K562 (cell line): ENCODE results near the gene SLC26A6. TPM values are rescaled to one million over a fixed set of nuclear protein-coding genes. Genes with fewer than 3 reads are reported as not detected.

Source experiments
- CHD4 ChIP-seq: fragments of 200-600 bp; sonication (generic); IDR thresholded peaks from 3 replicates; pipeline ENCODE4 v1.6.1; 2012; ENCODE audit warnings: low read depth, mild to moderate bottlenecking, mixed read lengths, low read length, inconsistent platforms; ENCODE audit not compliant: insufficient read depth, insufficient replicate concordance, poor library complexity, severe bottlenecking
- CREM ChIP-seq: IDR thresholded peaks from 2 replicates; pipeline ENCODE4 v1.6.1; 2014; ENCODE audit warnings: antibody characterized with exemption, low read depth
- HCFC1 ChIP-seq: IDR thresholded peaks from 2 replicates; pipeline ENCODE4 v1.6.1; 2012; ENCODE audit warnings: low read depth, low read length, improper control_type of control experiment
- HDAC6 ChIP-seq: IDR thresholded peaks from 2 replicates; pipeline ENCODE4 v1.6.1; 2012; ENCODE audit warnings: low read depth, mild to moderate bottlenecking, control low read depth, inconsistent platforms, low read length, moderate library complexity
- HOXB6 ChIP-seq: fragments of 250-450 bp; sonication (Bioruptor Pico); IDR thresholded peaks from 2 replicates; pipeline ENCODE4 v1.5.1; 2022; ENCODE audit warnings: mild to moderate bottlenecking, borderline replicate concordance
- IRF2 ChIP-seq: sonication (generic); formaldehyde crosslinking; IDR thresholded peaks from 2 replicates; pipeline ENCODE4 v1.8.1; 2022; ENCODE audit warnings: mild to moderate bottlenecking, missing genetic modification reagents
- JUNB ChIP-seq: fragments of 450-650 bp; formaldehyde crosslinking; conservative IDR thresholded peaks from 2 replicates; pipeline ENCODE4 v1.4.0; 2020; ENCODE audit warnings: mild to moderate bottlenecking
- JUND ChIP-seq, 2 experiments: IDR thresholded peaks; 2 replicates in 1 of 2; 3 replicates in 1 of 2; pipeline ENCODE4 v1.6.1; 2011; ENCODE audit warnings: borderline replicate concordance in 2 of 2, low read depth in 2 of 2, low read length in 2 of 2, improper control_type of control experiment in 1 of 2, missing biosample characterization in 1 of 2, missing genetic modification characterization in 1 of 2, missing genetic modification reagents in 1 of 2
- MEF2D ChIP-seq: conservative IDR thresholded peaks from 2 replicates; pipeline ENCODE4 v1.6.1; 2016; ENCODE audit warnings: low read depth, missing genetic modification characterization, missing compliant biosample characterization
- MYBL2 ChIP-seq, 2 experiments: fragments of 450-650 bp in 1 of 2; sonication (generic) in 1 of 2; formaldehyde crosslinking in 1 of 2; IDR thresholded peaks; 2 replicates each; pipeline versions ENCODE4 v1.6.1 to v1.8.1; 2017 to 2022; ENCODE audit warnings: borderline replicate concordance in 1 of 2, inconsistent platforms in 1 of 2, low read depth in 1 of 2, mild to moderate bottlenecking in 1 of 2, missing genetic modification reagents in 1 of 2, moderate library complexity in 1 of 2
- POLR3A ChIP-seq: IDR thresholded peaks from 2 replicates; pipeline ENCODE4 v1.6.1; 2011; ENCODE audit warnings: borderline replicate concordance, mild to moderate bottlenecking, moderate library complexity; ENCODE audit not compliant: insufficient read length, insufficient read depth; ENCODE audit errors: extremely low read depth
- SMARCB1 ChIP-seq: IDR thresholded peaks from 2 replicates; pipeline ENCODE4 v1.6.1; 2011; ENCODE audit warnings: improper control_type of control experiment, low read depth; ENCODE audit not compliant: insufficient read length
- ZNF3 ChIP-seq: fragments of 250-450 bp; sonication (Bioruptor Pico); IDR thresholded peaks from 2 replicates; pipeline ENCODE4 v1.5.0; 2021; ENCODE audit warnings: mild to moderate bottlenecking, moderate library complexity
- polyA plus RNA-seq, 8 experiments: library from polyadenylated mRNA; depleted of rRNA in 4 of 8; stranded (reverse) in 5 of 8; unstranded in 3 of 8; fragments of >200 nt; fragmentation: Nextera tagmentation in 2 of 8; fragmentation: Illumina TruSeq in 1 of 8; extraction: Ambion mirVana in 2 of 8; extraction: Trizol in 1 of 8; gene quantifications; 2 replicates each; pipeline versions ENCODE4 v1.2.1 to v1.2.3, GENCODE V29; 2011 to 2014; ENCODE audit warnings: inconsistent platforms in 1 of 8, missing spikeins in 1 of 8
- total RNA-seq, 7 experiments: library from RNA; depleted of rRNA in 6 of 7; stranded (reverse); fragments of >200 nt in 6 of 7; fragmentation: Illumina TruSeq in 2 of 7; extraction: Trizol in 2 of 7; gene quantifications; 2 replicates each; pipeline versions ENCODE4 v1.2.1 to v1.2.3, GENCODE V29; 2011 to 2021; ENCODE audit warnings: low replicate concordance in 1 of 7
- TF ChIP-seq, protein P1 (sequence below): fragments of 250-450 bp; sonication (Bioruptor Pico); IDR thresholded peaks from 2 replicates; pipeline ENCODE4 v1.5.1; 2021; ENCODE audit warnings: mild to moderate bottlenecking
- TF ChIP-seq, protein P2 (sequence below): fragments of 450-650 bp; formaldehyde crosslinking; IDR thresholded peaks from 2 replicates; pipeline ENCODE4 v1.4.0; 2022; ENCODE audit warnings: missing genetic modification characterization
- TF ChIP-seq, protein P3 (sequence below): sonication (generic); formaldehyde crosslinking; IDR thresholded peaks from 2 replicates; pipeline ENCODE4 v1.8.0; 2022; ENCODE audit warnings: mild to moderate bottlenecking, missing genetic modification reagents
- TF ChIP-seq, protein P4 (sequence below): sonication (generic); formaldehyde crosslinking; IDR thresholded peaks from 2 replicates; pipeline ENCODE4 v1.8.0; 2022; ENCODE audit warnings: missing genetic modification reagents, mild to moderate bottlenecking, borderline replicate concordance

The SLC26A6 gene
- total and polyA plus RNA-seq, 9 of the 15 experiments (the other 6 are each of a cell fraction or from before 2014, with no cell fraction given) = 2.1 to 27.2 (median 14.8) TPM

GRCh38 chr3:48662753-48663488, 27.7 kb upstream of the SLC26A6 start, which contains the start of gene CELSR3 (continued):
- TF ChIP-seq, protein P1, sequence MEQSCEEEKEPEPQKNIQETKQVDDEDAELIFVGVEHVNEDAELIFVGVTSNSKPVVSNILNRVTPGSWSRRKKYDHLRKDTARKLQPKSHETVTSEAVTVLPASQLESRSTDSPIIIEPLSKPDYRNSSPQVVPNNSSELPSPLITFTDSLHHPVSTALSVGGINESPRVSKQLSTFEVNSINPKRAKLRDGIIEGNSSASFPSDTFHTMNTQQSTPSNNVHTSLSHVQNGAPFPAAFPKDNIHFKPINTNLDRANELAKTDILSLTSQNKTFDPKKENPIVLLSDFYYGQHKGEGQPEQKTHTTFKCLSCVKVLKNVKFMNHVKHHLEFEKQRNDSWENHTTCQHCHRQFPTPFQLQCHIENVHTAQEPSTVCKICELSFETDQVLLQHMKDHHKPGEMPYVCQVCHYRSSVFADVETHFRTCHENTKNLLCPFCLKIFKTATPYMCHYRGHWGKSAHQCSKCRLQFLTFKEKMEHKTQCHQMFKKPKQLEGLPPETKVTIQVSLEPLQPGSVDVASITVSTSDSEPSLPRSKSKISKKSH (CRISPR knock-in tag) = no peak
- TF ChIP-seq HDAC6 (no peak), ZNF3 (CRISPR knock-in tag) (no peak), IRF2 (CRISPR knock-in tag) (no peak), CHD4 (no peak), SMARCB1 (no peak), CREM (peak; percentile 34; the same call in 1 of the 2 replicates), POLR3A (no peak), MYBL2 (IDR thresholded peaks at IDR 0.05; ENCODE audit: low read depth) (no peak), MYBL2 (CRISPR knock-in tag; IDR thresholded peaks at IDR 0.05; ENCODE audit: borderline replicate concordance) (no peak), HCFC1 (peak; percentile 66), JUNB (no peak), MEF2D (tag) (no peak), JUND (IDR thresholded peaks at IDR 0.05; ENCODE audit: borderline replicate concordance, low read depth, low read length) (peak; percentile 90), JUND (tag; IDR thresholded peaks at IDR 0.05; ENCODE audit: borderline replicate concordance, low read depth, low read length) (no peak), HOXB6 (no peak)
- TF ChIP-seq, protein P2, sequence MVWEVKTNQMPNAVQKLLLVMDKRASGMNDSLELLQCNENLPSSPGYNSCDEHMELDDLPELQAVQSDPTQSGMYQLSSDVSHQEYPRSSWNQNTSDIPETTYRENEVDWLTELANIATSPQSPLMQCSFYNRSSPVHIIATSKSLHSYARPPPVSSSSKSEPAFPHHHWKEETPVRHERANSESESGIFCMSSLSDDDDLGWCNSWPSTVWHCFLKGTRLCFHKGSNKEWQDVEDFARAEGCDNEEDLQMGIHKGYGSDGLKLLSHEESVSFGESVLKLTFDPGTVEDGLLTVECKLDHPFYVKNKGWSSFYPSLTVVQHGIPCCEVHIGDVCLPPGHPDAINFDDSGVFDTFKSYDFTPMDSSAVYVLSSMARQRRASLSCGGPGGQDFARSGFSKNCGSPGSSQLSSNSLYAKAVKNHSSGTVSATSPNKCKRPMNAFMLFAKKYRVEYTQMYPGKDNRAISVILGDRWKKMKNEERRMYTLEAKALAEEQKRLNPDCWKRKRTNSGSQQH (CRISPR knock-in tag) = no peak
- TF ChIP-seq, protein P3, sequence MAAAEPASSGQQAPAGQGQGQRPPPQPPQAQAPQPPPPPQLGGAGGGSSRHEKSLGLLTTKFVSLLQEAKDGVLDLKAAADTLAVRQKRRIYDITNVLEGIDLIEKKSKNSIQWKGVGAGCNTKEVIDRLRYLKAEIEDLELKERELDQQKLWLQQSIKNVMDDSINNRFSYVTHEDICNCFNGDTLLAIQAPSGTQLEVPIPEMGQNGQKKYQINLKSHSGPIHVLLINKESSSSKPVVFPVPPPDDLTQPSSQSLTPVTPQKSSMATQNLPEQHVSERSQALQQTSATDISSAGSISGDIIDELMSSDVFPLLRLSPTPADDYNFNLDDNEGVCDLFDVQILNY (CRISPR knock-in tag) = no peak
- TF ChIP-seq, protein P4, sequence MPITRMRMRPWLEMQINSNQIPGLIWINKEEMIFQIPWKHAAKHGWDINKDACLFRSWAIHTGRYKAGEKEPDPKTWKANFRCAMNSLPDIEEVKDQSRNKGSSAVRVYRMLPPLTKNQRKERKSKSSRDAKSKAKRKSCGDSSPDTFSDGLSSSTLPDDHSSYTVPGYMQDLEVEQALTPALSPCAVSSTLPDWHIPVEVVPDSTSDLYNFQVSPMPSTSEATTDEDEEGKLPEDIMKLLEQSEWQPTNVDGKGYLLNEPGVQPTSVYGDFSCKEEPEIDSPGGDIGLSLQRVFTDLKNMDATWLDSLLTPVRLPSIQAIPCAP (CRISPR knock-in tag) = no peak
